Measurements from ENCODE around the gene UST.

GRCh38 chr6:148973538-148974208 lies 226.8 kb downstream of the UST start:
- TF ChIP-seq CTCF (IDR thresholded peaks at IDR 0.05) = peak; percentile 57
- TF ChIP-seq EZH2 (IDR thresholded peaks at IDR 0.05) = no peak
- no peak for TF ChIP-seq EZH2phosphoT487 (IDR thresholded peaks at IDR 0.05)
